Subcutaneous adipose tissue (tissue), 4 donors: Measurements from ENCODE around the gene SRRM4. TPM values are rescaled to one million over a fixed set of nuclear protein-coding genes. Genes with fewer than 3 reads are reported as not detected.

ENCODE experiments used
- total RNA-seq, 4 donors: library from RNA; depleted of rRNA; stranded (reverse); fragments of >200 nt; gene quantifications; one replicate each; pipeline ENCODE4 v1.1.0, GENCODE V29; 2016
- TF ChIP-seq, protein P1 (sequence below): fragments of 450-650 bp; IDR thresholded peaks from one replicate; pipeline ENCODE4 v1.5.1; 2016; ENCODE audit warnings: low read depth, mild to moderate bottlenecking, control low read depth, antibody characterized with exemption, moderate library complexity

Gene SRRM4
- total RNA-seq, 4 donors from 2014 or later: not detected

DNA sequence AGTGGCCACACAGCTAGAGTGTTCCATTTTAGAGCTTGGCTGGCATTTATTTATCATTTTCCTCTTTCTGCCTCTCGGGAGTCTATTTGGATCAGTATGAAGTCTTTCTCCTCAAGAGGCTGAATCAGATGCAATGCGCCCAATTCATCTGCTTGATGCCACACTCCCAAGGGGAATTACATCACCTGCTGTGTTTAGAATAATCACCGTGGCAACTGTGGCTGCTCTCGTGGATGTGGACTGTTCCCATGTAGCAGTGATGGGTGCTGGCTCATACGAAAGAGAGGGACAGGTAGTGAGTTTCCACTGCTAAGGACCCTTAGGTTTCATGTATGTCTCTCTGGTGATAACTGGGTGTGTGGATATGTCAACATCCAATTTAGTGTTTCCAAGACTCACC, 70.7 kb downstream of the SRRM4 start:
- TF ChIP-seq, protein P1, sequence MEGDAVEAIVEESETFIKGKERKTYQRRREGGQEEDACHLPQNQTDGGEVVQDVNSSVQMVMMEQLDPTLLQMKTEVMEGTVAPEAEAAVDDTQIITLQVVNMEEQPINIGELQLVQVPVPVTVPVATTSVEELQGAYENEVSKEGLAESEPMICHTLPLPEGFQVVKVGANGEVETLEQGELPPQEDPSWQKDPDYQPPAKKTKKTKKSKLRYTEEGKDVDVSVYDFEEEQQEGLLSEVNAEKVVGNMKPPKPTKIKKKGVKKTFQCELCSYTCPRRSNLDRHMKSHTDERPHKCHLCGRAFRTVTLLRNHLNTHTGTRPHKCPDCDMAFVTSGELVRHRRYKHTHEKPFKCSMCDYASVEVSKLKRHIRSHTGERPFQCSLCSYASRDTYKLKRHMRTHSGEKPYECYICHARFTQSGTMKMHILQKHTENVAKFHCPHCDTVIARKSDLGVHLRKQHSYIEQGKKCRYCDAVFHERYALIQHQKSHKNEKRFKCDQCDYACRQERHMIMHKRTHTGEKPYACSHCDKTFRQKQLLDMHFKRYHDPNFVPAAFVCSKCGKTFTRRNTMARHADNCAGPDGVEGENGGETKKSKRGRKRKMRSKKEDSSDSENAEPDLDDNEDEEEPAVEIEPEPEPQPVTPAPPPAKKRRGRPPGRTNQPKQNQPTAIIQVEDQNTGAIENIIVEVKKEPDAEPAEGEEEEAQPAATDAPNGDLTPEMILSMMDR: no peak

DNA sequence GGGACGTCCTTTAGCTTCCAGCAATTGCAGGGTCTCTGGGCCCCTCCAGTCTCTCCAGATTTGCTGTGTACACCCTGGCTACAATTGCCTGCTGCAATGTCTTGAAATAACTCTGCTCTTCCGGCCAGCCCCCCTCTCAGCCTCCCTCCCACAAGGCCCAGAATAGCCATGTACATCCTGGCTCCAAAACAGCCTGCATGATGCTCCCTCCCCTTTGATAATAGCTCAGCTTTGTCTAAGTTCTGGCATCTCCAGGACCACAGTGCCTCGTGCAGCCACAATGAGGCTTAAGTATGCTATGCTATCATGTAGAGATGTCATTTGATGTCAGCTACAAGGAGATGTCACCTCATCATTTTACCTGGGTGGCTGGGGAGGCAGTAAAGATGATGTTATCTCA, 74.6 kb downstream of the SRRM4 start:
- TF ChIP-seq, protein P1: no peak

DNA sequence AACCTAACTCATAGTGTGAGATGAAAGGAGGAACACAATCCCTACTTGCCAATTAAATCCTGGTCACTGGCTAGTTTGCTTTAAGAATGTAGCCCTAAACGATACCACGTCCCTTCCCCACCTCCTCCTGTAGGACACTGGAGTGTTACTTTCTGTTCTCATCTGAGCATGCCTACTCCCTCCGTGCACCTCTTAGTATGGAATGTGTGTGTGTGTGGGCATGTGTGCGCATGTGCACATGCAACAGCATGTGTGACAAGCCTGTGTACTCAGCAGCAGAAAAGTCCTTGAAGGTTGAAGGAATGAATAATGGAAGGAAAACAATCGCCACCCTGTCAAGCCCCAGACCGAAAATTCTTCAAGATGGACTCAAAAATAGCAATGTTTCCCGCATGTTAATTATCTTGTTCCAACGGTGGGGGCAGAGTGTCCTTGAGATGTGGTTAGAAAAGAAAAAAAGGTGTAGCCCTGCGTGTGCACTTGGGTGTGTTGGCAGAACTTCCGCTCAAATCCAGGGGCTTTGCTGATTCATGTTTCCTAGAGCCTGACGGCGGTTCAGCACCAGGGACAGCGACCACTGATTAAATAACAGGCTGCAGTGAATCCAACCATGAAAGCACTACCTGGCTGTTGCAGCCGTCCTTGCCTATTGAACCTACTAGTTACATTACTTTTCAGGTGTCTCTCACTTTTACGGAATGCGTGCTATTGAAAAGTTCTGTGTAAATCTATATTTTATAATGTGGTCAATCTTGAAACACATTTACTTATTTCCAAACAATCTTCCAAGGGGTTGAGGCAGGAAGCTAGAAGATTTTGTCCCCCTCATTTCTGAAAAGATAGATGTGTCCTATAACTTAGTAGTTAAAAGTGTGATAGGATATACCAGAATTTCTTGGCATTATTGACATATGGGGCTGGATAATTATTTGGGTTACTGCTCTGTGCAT, 79.8 kb downstream of the SRRM4 start:
- TF ChIP-seq, protein P1: no peak

DNA sequence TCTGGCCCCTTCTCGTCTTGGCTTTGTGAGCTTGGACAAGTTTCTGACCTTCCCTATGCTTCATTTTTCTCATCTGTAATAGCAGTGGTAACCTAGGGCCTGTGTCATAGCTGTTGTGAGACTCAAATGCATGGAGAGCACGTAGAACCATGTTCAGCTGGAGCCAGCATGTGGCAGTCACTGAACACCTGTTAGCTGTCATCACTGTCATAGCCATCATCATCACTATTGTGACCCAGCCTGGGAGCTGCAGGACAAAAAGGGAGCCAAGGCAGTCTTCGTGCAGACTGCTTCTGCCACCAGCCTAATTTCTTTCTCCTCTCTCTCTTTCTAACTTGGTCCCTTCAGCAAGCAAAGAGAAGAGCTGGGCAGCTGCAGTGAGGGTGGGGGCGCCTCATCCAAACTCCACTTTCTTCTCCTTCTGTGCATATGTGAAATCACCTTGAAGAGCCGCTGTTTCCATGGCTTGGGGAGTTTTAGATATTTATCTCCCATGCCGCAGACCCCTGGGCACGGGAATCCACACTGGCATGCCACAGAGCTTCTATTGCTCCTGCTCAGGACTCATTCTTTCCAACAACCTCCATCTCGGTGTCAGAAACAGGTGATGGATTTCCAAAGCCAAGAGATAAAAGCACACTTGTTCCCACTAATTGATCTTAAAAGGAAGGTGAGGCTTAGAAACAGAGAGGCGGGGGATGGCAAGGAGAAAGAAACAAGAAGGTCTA, 87.0 kb downstream of the SRRM4 start:
- TF ChIP-seq, protein P1: no peak

DNA sequence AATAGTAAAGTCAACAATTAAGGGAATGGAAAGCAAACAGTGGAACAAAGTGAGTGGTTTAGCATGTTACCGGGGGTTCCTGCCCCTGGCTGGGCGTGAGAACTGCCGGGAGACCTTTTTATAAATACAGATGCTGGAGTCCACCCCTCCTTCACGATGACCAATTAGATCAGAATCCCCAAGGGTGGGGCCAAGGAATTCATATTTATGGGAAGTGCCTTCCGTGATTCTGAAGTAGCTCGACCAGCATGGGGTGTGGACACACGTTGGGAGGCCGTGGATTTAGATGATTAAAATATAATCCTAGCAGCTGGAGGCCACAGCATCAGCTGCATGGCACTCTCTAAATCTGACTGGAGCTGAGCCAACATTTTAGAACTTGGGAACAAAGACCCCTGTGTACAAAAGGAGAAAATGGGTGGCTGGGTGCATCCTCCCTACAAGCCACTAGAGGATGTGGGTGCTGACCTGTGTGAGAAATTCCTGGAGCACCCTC, 87.9 kb downstream of the SRRM4 start:
- TF ChIP-seq, protein P1: no peak

DNA sequence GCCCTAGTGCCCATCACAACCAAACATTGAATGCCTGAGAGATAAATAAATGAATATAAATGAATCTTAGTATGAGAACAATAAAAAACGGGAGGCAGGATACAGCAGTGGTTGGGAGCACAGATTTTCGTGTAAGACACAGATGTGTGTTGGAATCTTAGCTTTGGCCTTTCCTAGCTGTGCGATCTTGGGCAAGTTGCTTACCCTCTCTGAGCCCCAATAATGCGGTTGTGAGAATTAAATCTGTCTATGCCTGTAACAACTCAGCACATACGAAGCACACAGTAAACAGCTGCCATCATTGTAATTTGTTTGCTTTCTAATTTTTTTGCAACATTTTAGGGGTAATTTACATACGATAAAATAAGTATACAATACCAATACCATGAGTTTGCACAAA, 89.8 kb downstream of the SRRM4 start:
- TF ChIP-seq, protein P1: no peak

DNA sequence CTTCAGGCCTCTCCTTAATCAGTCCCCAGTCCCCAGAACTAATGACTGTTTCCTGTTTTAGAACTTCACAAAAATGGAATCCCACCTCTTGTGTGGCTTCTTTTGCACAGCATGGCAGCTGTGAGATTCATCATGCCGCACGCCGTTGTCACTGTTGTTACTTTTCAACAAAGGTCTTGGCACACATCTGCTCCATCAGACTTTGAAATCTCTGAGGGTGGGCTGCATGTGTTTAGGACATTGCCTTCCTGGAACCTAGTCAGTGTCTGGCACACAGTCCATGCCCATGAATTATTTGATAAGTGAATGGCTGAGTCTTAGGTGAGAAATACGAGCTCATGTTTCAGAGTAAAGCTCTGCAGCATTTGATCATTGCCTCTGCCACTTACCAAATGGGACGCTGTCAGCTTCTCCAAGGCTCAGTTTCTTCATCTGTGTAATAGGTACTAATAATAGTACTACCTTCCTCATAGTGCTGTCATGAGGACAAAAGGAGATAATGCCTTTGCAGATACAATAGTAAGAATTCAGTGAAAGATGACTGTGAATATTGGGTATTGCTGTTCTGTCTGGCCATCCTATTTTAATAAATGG, 90.4 kb downstream of the SRRM4 start:
- TF ChIP-seq, protein P1: no peak
